Measurements from ENCODE around the gene SKI. TPM values are rescaled to one million over a fixed set of nuclear protein-coding genes. Genes with fewer than 3 reads are reported as not detected.

The SKI gene
- total and polyA plus RNA-seq, 9 of the 15 experiments (the other 6 are each of a cell fraction or from before 2014, with no cell fraction given) = 0.10 to 60.5 (median 4.6) TPM

- TF ChIP-seq ZFX (CRISPR knock-in tag; IDR thresholded peaks at IDR 0.05) (peak; percentile 77), MEF2A (IDR thresholded peaks at IDR 0.05; ENCODE audit: control insufficient read depth, low read depth, low read length) (no peak), ZNF121 (CRISPR knock-in tag; conservative IDR thresholded peaks at IDR 0.05) (no peak), ZNF408 (CRISPR knock-in tag; IDR thresholded peaks at IDR 0.05; ENCODE audit: low read depth) (no peak), RB1 (IDR thresholded peaks at IDR 0.05; ENCODE audit: low read depth) (peak; percentile 89), KDM4B (IDR thresholded peaks at IDR 0.05; ENCODE audit: borderline replicate concordance in 2 of 2, low read depth in 1 of 2) (no peak), ZNF76 (CRISPR knock-in tag; IDR thresholded peaks at IDR 0.05; ENCODE audit: borderline replicate concordance) (no peak; the same call in 1 of the 2 replicates), JUND (IDR thresholded peaks at IDR 0.05; ENCODE audit: borderline replicate concordance, low read depth, low read length) (no peak; the same call in none of the 2 replicates), JUND (tag; IDR thresholded peaks at IDR 0.05; ENCODE audit: borderline replicate concordance, low read depth, low read length) (no peak), SRSF9 (IDR thresholded peaks at IDR 0.05; ENCODE audit: borderline replicate concordance, low read depth, low read length) (no peak), TCFL5 (CRISPR knock-in tag; conservative IDR thresholded peaks at IDR 0.05) (no peak), ZBTB40 (IDR thresholded peaks at IDR 0.05) (peak; percentile 87), ZBTB40 (CRISPR knock-in tag; IDR thresholded peaks at IDR 0.05) (no peak), ETV5 (CRISPR knock-in tag; IDR thresholded peaks at IDR 0.05; ENCODE audit: low read depth) (peak; percentile 70; the same call in 1 of the 2 replicates), CAMTA2 (CRISPR knock-in tag; conservative IDR thresholded peaks at IDR 0.05) (no peak), ZNF124 (CRISPR knock-in tag; IDR thresholded peaks at IDR 0.05) (no peak)
- TF ChIP-seq, protein P1, sequence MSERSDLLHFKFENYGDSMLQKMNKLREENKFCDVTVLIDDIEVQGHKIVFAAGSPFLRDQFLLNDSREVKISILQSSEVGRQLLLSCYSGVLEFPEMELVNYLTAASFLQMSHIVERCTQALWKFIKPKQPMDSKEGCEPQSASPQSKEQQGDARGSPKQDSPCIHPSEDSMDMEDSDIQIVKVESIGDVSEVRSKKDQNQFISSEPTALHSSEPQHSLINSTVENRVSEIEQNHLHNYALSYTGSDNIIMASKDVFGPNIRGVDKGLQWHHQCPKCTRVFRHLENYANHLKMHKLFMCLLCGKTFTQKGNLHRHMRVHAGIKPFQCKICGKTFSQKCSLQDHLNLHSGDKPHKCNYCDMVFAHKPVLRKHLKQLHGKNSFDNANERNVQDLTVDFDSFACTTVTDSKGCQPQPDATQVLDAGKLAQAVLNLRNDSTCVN (CRISPR knock-in tag; IDR thresholded peaks at IDR 0.05) = 0 out of 2 replicates have a peak, but pooled peaks have one; percentile 23
Measured at GRCh38 chr1:2194898-2195673, 33.0 kb upstream of the SKI start (continued).

Measured in K562 (cell line).